A673 (cell line): ENCODE results near the gene FAM120B.

Experiments used
- CTCF ChIP-seq: fragments of 300-800, 200-600 bp; sonication (generic); conservative IDR thresholded peaks from 2 replicates; pipeline ENCODE4 v1.5.1; 2017; ENCODE audit warnings: low read depth, mild to moderate bottlenecking, antibody characterized with exemption, low read length, moderate library complexity, mixed read lengths
- EZH2 ChIP-seq: fragments of 200-600 bp; sonication (generic); IDR thresholded peaks from 2 replicates; pipeline ENCODE4 v1.6.1; 2017; ENCODE audit warnings: borderline replicate concordance, low read depth, mild to moderate bottlenecking, mixed read lengths, antibody characterized with exemption, low read length; ENCODE audit not compliant: poor library complexity, severe bottlenecking

DNA sequence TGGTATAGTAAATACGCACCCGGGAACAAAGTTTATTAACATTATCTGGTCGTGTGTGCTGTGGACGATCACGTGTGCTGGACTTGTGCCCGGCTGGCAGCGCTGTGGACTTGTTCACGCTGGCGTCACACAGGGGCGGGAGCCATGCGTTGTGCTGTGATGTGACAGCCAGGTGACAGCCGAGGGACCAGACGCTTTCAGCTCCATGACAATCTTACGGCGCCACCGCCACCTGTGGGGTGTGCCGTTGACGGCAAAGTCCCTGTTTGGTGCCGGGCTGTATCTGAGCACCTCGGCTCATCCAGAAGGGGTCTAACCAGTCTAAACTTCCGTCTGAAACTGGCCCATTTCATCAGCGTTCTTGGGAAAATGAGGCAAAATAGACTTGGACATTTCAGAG is 40.9 kb upstream of the FAM120B start:
- TF ChIP-seq CTCF (no peak), EZH2 (no peak)
